CD4-positive, alpha-beta T cell (primary cell): ENCODE measurements around the gene GPC6. TPM values are rescaled to one million over a fixed set of nuclear protein-coding genes. Genes with fewer than 3 reads are reported as not detected.

Experiments used
- ATAC-seq: fragments of 200-7000 bp; cut with Tn5 transposase; one replicate; pipeline ENCODE4 v1.10.0; 2022; ENCODE audit warnings: mild to moderate bottlenecking; ENCODE audit not compliant: poor library complexity
- CTCF ChIA-PET: fragments of 350-600 bp; sonication (Branson Sonifier 250); formaldehyde crosslinking; loops from one replicate; lab custom pipeline; 2021; ENCODE audit warnings: antibody characterized with exemption, inconsistent platforms; lab: Charles Lee
- POLR2A ChIA-PET: fragments of 350-600 bp; sonication (Branson Sonifier 250); formaldehyde crosslinking; loops from one replicate; lab custom pipeline; 2021; ENCODE audit warnings: antibody characterized with exemption, inconsistent platforms; lab: Charles Lee
- DNase-seq, 14 experiments: peaks; one replicate each; pipeline ENCODE4 v3.0.0-alpha.2; 2013 to 2020; ENCODE audit warnings: mixed read lengths in 2 of 14
- H3K27ac ChIP-seq, 2 donors: one replicate each; pipeline versions ENCODE4 v1.5.1 to v1.7.0; 2013; ENCODE audit warnings: low read length in 2 of 2, low read depth in 1 of 2, mild to moderate bottlenecking in 1 of 2
- H3K27me3 ChIP-seq, 2 experiments: 1 replicate in 1 of 2; 2 replicates in 1 of 2; pipeline versions ENCODE4 v1.6.1 to v1.7.0; 2013; ENCODE audit warnings: low read length in 2 of 2, control low read depth in 1 of 2, mild to moderate bottlenecking in 1 of 2, moderate library complexity in 1 of 2; ENCODE audit not compliant: insufficient read depth in 2 of 2, control insufficient read depth in 1 of 2
- H3K36me3 ChIP-seq: one replicate; pipeline ENCODE4 v1.6.1; 2013; ENCODE audit warnings: low read length, control low read depth; ENCODE audit not compliant: insufficient read depth
- H3K4me1 ChIP-seq: one replicate; pipeline ENCODE4 v1.6.1; 2013; ENCODE audit warnings: low read length, control low read depth; ENCODE audit not compliant: insufficient read depth
- H3K4me3 ChIP-seq: one replicate; pipeline ENCODE4 v1.5.1; 2013; ENCODE audit warnings: mild to moderate bottlenecking, low read length, moderate library complexity
- H3K9me3 ChIP-seq, 2 experiments: 1 replicate in 1 of 2; 2 replicates in 1 of 2; pipeline versions ENCODE4 v1.6.1 to v1.7.0; 2013; ENCODE audit warnings: low read length in 2 of 2, mild to moderate bottlenecking in 2 of 2, control low read depth in 1 of 2, moderate library complexity in 1 of 2; ENCODE audit not compliant: control insufficient read depth in 1 of 2, insufficient read depth in 1 of 2
- H3K27ac Mint-ChIP-seq: one replicate; pipeline ENCODE4 v1.8.0; 2020; ENCODE audit warnings: mixed read lengths
- H3K27me3 Mint-ChIP-seq: one replicate; pipeline ENCODE4 v1.8.0; 2021; ENCODE audit warnings: mixed read lengths
- H3K36me3 Mint-ChIP-seq: one replicate; pipeline ENCODE4 v1.8.0; 2021; ENCODE audit warnings: low read depth, mixed read lengths
- H3K4me1 Mint-ChIP-seq: one replicate; pipeline ENCODE4 v1.8.0; 2021; ENCODE audit warnings: low read depth, mixed read lengths
- H3K4me3 Mint-ChIP-seq: one replicate; pipeline ENCODE4 v1.8.0; 2020; ENCODE audit warnings: mild to moderate bottlenecking, mixed read lengths
- H3K9me3 Mint-ChIP-seq: one replicate; pipeline ENCODE4 v1.8.0; 2020; ENCODE audit warnings: mixed read lengths
- intact Hi-C, 2 experiments: fragments of 100-400 bp; cut with DNase I in 1 of 2; cut with micrococcal nuclease in 1 of 2; formaldehyde crosslinking; loops; one replicate each; pipeline versions ENCODE4 v1.15.1 to v1.9.0; 2023 to 2025; cut with DNase I, micrococcal nuclease
- total RNA-seq, 174 experiments: library from RNA in 2 of 174; stranded (reverse) in 2 of 174; gene quantifications; one replicate each; pipeline ENCODE4 v1.2.3 and lab custom pipeline; 2021 to 2026
- TF ChIP-seq, protein P1 (sequence below): fragments of 200-600 bp; IDR thresholded peaks from one replicate; pipeline ENCODE4 v1.8.0; 2022; ENCODE audit warnings: antibody characterized with exemption, mild to moderate bottlenecking

GPC6 gene
- total RNA-seq, 2 experiments from 2014 or later = not detected

DNA sequence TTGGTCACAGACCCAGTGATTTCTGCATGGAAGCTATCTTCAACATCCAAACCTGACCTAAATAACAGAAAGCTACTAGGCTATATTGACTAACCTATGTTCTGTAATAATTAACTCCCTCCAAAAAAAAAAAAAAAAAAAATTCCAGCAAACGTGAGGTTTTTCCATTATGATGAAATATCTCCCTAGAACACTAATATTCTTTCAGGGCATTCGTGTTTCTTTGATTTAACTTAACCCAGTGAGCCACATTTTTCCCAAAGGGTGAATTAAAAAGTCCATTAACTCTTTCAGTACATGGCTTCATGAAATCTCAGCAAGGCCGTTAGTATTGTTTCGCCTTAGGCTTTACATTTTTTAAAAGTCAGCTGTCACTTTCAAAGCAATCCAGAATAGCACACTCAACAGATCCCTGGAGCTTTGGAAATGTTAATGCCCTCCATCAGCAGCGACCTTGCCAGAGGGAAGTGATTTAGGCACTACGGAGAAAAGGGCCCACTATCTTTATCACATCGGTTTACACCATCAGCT lies 1077.1 kb downstream of the GPC6 start:
- no peaks in the 10 kb centered on the region for H3K4me1 ChIP-seq
- H3K4me1 Mint-ChIP-seq = no peaks in the 10 kb centered on the region
- intact Hi-C loops = no loop called here
- H3K4me3 Mint-ChIP-seq = no peak overlapping the region
- H3K36me3 Mint-ChIP-seq = no peaks in the 10 kb centered on the region
- ChIA-PET POLR2A (no interaction called here), CTCF (no interaction called here)
- H3K27ac Mint-ChIP-seq = no peak overlapping the region
- DNase-seq = no peak
- no peak overlapping the region for H3K27ac ChIP-seq
- no peak for ATAC-seq
- no peaks in the 10 kb centered on the region for H3K9me3 Mint-ChIP-seq
- TF ChIP-seq, protein P1, sequence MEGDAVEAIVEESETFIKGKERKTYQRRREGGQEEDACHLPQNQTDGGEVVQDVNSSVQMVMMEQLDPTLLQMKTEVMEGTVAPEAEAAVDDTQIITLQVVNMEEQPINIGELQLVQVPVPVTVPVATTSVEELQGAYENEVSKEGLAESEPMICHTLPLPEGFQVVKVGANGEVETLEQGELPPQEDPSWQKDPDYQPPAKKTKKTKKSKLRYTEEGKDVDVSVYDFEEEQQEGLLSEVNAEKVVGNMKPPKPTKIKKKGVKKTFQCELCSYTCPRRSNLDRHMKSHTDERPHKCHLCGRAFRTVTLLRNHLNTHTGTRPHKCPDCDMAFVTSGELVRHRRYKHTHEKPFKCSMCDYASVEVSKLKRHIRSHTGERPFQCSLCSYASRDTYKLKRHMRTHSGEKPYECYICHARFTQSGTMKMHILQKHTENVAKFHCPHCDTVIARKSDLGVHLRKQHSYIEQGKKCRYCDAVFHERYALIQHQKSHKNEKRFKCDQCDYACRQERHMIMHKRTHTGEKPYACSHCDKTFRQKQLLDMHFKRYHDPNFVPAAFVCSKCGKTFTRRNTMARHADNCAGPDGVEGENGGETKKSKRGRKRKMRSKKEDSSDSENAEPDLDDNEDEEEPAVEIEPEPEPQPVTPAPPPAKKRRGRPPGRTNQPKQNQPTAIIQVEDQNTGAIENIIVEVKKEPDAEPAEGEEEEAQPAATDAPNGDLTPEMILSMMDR = no peak
- H3K4me3 ChIP-seq = no peak overlapping the region
- peaks cover 0 to 3% of the 10 kb centered on the region in 2 experiments for H3K9me3 ChIP-seq
- H3K36me3 ChIP-seq = no peaks in the 10 kb centered on the region
- no peaks in the 10 kb centered on the region for H3K27me3 ChIP-seq
- no peaks in the 10 kb centered on the region for H3K27me3 Mint-ChIP-seq

DNA sequence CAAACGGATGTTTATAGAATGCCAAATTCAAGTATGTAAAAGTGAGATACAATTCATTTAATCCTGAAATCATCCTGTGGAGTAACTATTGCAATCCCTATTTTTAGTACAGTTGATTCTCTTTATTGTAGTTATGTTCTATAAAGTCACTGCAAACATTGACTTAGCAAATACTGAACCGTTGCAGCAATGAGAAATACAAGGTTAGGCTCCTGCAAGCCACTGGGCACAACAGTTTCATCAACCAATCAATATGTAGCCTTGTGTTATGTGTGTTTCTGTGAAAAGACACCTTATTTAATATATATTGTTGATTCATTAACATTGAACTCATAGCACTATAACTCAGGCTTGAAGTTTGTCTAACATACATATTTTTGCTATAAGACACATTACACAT lies 1078.4 kb downstream of the GPC6 start:
- DNase-seq (no peak), ATAC-seq (no peak)
- no peaks in the 10 kb centered on the region for H3K4me1 Mint-ChIP-seq
- no peak overlapping the region for H3K27ac ChIP-seq
- no peaks in the 10 kb centered on the region for H3K36me3 Mint-ChIP-seq
- no peaks in the 10 kb centered on the region for H3K9me3 Mint-ChIP-seq
- ChIA-PET CTCF (no interaction called here), POLR2A (no interaction called here)
- intact Hi-C loops = no loop called here
- peaks cover 0 to 3% of the 10 kb centered on the region in 2 experiments for H3K9me3 ChIP-seq
- no peaks in the 10 kb centered on the region for H3K27me3 Mint-ChIP-seq
- H3K36me3 ChIP-seq = no peaks in the 10 kb centered on the region
- TF ChIP-seq, protein P1 = no peak
- H3K4me3 ChIP-seq = no peak overlapping the region
- no peak overlapping the region for H3K4me3 Mint-ChIP-seq
- no peaks in the 10 kb centered on the region for H3K27me3 ChIP-seq
- no peaks in the 10 kb centered on the region for H3K4me1 ChIP-seq
- H3K27ac Mint-ChIP-seq = no peak overlapping the region

DNA sequence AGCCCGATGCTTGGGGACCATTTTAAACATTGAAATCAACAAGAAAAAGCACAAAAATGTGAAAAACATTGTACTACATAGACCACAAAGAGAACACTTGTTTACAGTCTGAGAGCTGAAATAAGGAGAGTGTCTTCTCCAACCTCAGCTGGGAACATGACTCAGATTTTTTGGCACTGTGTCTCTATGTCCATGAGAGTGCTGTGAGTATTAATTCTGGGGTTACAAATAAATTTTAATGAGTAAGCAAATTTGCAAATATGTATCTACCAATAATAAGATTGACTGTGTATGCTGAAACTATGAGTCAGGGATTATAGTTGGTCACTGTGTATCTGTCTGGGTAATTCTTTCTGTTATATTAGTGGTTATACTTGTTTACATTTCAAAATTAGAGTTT lies 1078.9 kb downstream of the GPC6 start:
- no peak overlapping the region for H3K4me3 Mint-ChIP-seq
- Histone ChIP-seq H3K27me3 (no peaks in the 10 kb centered on the region), H3K36me3 (no peaks in the 10 kb centered on the region), H3K4me3 (no peak overlapping the region), H3K4me1 (no peaks in the 10 kb centered on the region), H3K27ac (no peak overlapping the region), H3K9me3 (peaks cover 0 to 3% of the 10 kb centered on the region in 2 experiments)
- ATAC-seq (no peak), DNase-seq (no peak)
- ChIA-PET POLR2A (no interaction called here), CTCF (no interaction called here)
- TF ChIP-seq, protein P1 = no peak
- H3K27me3 Mint-ChIP-seq = no peaks in the 10 kb centered on the region
- no peaks in the 10 kb centered on the region for H3K4me1 Mint-ChIP-seq
- H3K9me3 Mint-ChIP-seq = no peaks in the 10 kb centered on the region
- no peak overlapping the region for H3K27ac Mint-ChIP-seq
- no peaks in the 10 kb centered on the region for H3K36me3 Mint-ChIP-seq
- intact Hi-C loops = no loop called here
